ENCODE results near the gene LCN10.

The LCN10 gene

GRCh38 chr9:136690806-136691261 lies 51.9 kb downstream of the LCN10 start:
- Mint-ChIP-seq H3K27me3 (ENCODE audit: low read depth) (peaks cover 5% of the 10 kb centered on the region), H3K36me3 (ENCODE audit: low read depth) (no peaks in the 10 kb centered on the region), H3K4me3 (no peak overlapping the region), H3K27ac (peak overlapping the region in 1 of 3 experiments; percentile 27), H3K9me3 (no peaks in the 10 kb centered on the region), H3K4me1 (peaks cover 7% of the 10 kb centered on the region)
- no peak for TF ChIP-seq CTCF (IDR thresholded peaks at IDR 0.05; ENCODE audit: unreplicated experiment in 3 of 3)

GRCh38 chr9:136690104-136690805 lies 52.5 kb downstream of the LCN10 start:
- Mint-ChIP-seq H3K4me1 (peaks cover 7% of the 10 kb centered on the region), H3K27me3 (ENCODE audit: low read depth) (peaks cover 3% of the 10 kb centered on the region), H3K36me3 (ENCODE audit: low read depth) (no peaks in the 10 kb centered on the region), H3K27ac (no peak overlapping the region), H3K4me3 (no peak overlapping the region), H3K9me3 (no peaks in the 10 kb centered on the region)
- TF ChIP-seq CTCF (IDR thresholded peaks at IDR 0.05; ENCODE audit: unreplicated experiment in 3 of 3), result no peak

- TF ChIP-seq CTCF (IDR thresholded peaks at IDR 0.05; ENCODE audit: unreplicated experiment in 3 of 3), result no peak
- Mint-ChIP-seq H3K27ac (peak overlapping the region in 1 of 3 experiments; percentile 47), H3K27me3 (ENCODE audit: low read depth) (no peaks in the 10 kb centered on the region), H3K4me3 (peak overlapping the region; percentile 59 to 63 (median 62)), H3K4me1 (peaks cover 7% of the 10 kb centered on the region), H3K36me3 (ENCODE audit: low read depth) (no peaks in the 10 kb centered on the region), H3K9me3 (no peaks in the 10 kb centered on the region)
Observed at GRCh38 chr9:136689108-136689460, 53.7 kb downstream of the LCN10 start.

GRCh38 chr9:136688274-136689107 lies 54.2 kb downstream of the LCN10 start:
- Mint-ChIP-seq H3K27me3 (ENCODE audit: low read depth) (no peaks in the 10 kb centered on the region), H3K27ac (peak overlapping the region in 2 of 3 experiments; percentile 63 to 77), H3K4me3 (peak overlapping the region; percentile 64 to 82 (median 81)), H3K4me1 (peaks cover 7% of the 10 kb centered on the region), H3K9me3 (no peaks in the 10 kb centered on the region), H3K36me3 (ENCODE audit: low read depth) (no peaks in the 10 kb centered on the region)
- no peak for TF ChIP-seq CTCF (IDR thresholded peaks at IDR 0.05; ENCODE audit: unreplicated experiment in 3 of 3)

Data from nephron (organoid).